Osteocyte (in vitro differentiated cells): Measurements from ENCODE around the gene POTEG. TPM values are rescaled to one million over a fixed set of nuclear protein-coding genes. Genes with fewer than 3 reads are reported as not detected.
"Not testable (repeated sequence)": the region's sequence is repeated elsewhere in the genome, so short reads cannot be mapped to it uniquely, and the experiment has no call there.

Experiments
- DNase-seq: peaks from one replicate; pipeline ENCODE4 v3.0.0; 2021; ENCODE audit warnings: mixed read lengths; ENCODE audit not compliant: unreplicated experiment; ENCODE audit errors: extremely low spot score
- H3K27ac Mint-ChIP-seq: one replicate; pipeline ENCODE4 v1.8.0; 2021; ENCODE audit warnings: mild to moderate bottlenecking, mixed read lengths; ENCODE audit not compliant: unreplicated experiment
- H3K27me3 Mint-ChIP-seq: one replicate; pipeline ENCODE4 v1.8.0; 2021; ENCODE audit warnings: mixed read lengths; ENCODE audit not compliant: unreplicated experiment
- H3K36me3 Mint-ChIP-seq: one replicate; pipeline ENCODE4 v1.8.0; 2021; ENCODE audit warnings: mixed read lengths; ENCODE audit not compliant: unreplicated experiment
- H3K4me1 Mint-ChIP-seq: one replicate; pipeline ENCODE4 v1.8.0; 2021; ENCODE audit warnings: mixed read lengths; ENCODE audit not compliant: unreplicated experiment
- H3K4me3 Mint-ChIP-seq: one replicate; pipeline ENCODE4 v1.8.0; 2021; ENCODE audit warnings: mild to moderate bottlenecking, moderate library complexity, mixed read lengths; ENCODE audit not compliant: unreplicated experiment
- H3K9me3 Mint-ChIP-seq: one replicate; pipeline ENCODE4 v1.8.0; 2021; ENCODE audit warnings: mixed read lengths; ENCODE audit not compliant: unreplicated experiment
- long read RNA-seq: library from polyadenylated mRNA; unstranded; transcript quantifications from one replicate; pipeline ENCODE4 v2.0.0, GENCODE V29; 2021
- total RNA-seq: library from RNA; stranded (reverse); gene quantifications from 2 replicates; pipeline ENCODE4 v1.2.1, GENCODE V29; 2021

The POTEG gene
- not detected in 2 replicates for total RNA-seq
- long read RNA-seq = 0 reads

DNA sequence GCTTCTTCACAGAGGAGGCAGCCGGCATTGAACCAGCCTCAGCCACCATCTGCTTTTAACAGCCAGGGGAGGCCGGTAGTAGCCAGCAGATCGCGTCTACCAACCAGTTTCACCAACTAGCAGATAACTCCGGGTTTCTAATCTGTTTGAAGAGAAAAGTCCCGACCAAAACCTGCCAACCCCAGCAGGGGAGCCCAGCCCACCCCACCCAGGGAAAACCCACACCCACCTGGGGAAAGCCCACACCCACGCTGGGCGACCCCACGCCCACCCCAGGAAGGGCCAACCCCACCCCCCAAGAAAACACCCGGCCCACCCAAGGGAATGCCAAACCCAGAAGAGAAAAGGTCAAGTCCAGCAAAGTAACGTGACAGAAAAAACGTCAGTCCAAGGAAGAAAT, at the start of gene POTEG:
TSS of gene POTEG (minus strand) at position 101 of the 400 bp plus-strand sequence. CDS start at position 49, 52 bp downstream.
- H3K27me3 Mint-ChIP-seq, H3K4me1 Mint-ChIP-seq, H3K9me3 Mint-ChIP-seq, H3K36me3 Mint-ChIP-seq, H3K27ac Mint-ChIP-seq, DNase-seq, H3K4me3 Mint-ChIP-seq: not testable (repeated sequence)

DNA sequence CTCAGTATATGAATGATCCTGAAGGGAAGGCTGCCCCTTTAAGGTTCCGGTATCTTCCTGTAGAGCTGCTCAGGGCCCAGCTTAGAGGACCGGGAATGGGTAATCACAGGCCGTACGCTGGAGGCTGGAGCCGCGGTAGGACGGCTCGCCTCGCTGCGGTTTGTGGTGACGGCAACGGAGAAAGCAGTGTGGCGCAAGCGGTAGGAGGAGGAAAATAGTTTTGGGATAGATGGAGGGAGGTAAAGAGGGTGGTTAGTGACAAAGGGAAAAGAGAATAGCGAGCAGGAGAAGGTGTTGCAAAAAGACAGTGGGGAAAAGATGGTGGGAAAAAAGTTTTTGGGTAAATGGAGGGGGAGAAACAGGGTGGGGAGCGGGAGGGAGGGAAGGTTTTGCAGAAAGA, 48.0 kb upstream of the POTEG start:
- not testable (repeated sequence) for H3K27ac Mint-ChIP-seq, H3K27me3 Mint-ChIP-seq, DNase-seq, H3K9me3 Mint-ChIP-seq, H3K4me3 Mint-ChIP-seq, H3K4me1 Mint-ChIP-seq, H3K36me3 Mint-ChIP-seq

DNA sequence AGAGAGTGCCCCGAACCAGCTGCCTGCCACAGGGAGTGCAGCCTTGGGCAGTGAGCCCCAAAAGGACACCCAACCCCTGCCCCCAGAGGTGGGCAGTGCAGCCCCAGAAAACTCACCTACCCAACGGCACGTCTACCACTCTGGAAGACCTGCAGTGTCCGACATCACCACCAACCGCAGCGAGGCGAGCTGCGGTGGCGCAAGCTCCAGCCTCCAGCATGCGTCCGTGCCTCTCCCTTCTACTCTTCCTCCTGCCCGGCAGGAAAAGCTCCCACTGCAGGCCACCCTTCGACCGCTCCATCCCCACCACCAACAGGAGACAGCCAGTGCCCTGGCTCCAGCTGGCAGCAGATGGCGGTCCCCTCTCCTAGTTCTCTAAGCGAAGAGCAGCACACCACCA, 47.3 kb upstream of the POTEG start:
- H3K4me1 Mint-ChIP-seq, H3K4me3 Mint-ChIP-seq, H3K36me3 Mint-ChIP-seq, H3K27ac Mint-ChIP-seq, H3K27me3 Mint-ChIP-seq, H3K9me3 Mint-ChIP-seq, DNase-seq: not testable (repeated sequence)

DNA sequence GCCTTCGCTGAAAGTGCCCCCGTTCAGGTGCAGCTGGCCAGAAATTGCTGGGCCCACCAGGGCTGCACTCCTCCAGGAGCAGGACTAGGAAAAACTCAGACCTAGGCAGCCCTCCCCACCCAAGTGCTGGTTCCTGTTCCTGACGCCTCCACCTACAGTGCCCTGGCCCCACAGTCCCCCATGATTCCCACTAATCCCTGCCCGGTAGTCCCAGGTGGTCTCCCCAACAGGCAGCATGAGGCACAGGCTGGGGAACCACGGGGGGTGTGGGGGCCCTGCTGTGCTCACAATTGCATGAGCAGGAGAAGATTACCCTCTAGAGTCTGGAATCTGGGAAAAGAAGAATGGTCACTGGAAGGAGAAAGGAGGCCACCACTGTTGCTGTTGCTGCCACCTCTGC, 46.4 kb upstream of the POTEG start:
- H3K27ac Mint-ChIP-seq, H3K4me3 Mint-ChIP-seq, H3K27me3 Mint-ChIP-seq, H3K36me3 Mint-ChIP-seq, H3K4me1 Mint-ChIP-seq, DNase-seq, H3K9me3 Mint-ChIP-seq: not testable (repeated sequence)

DNA sequence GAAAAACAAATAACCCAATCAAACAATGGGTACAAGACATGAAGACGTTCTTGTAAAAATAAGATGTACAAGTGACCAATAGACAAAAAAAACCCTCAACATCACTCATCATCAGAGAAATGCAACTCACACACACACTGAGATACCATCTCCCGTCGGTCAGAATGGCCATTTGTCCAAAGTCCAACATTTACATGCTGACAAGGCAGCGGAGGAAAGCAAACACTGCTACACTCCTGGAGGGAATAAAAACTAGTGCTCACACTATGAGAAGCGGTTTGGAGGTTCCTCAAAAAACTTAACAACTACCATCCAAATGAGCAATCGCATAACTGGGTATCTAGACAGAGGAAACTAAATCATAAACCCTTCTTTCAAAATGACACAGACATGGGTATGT, 11.6 kb upstream of the POTEG start:
- not testable (repeated sequence) for H3K27me3 Mint-ChIP-seq, H3K4me1 Mint-ChIP-seq, H3K27ac Mint-ChIP-seq, H3K36me3 Mint-ChIP-seq, DNase-seq, H3K4me3 Mint-ChIP-seq, H3K9me3 Mint-ChIP-seq

DNA sequence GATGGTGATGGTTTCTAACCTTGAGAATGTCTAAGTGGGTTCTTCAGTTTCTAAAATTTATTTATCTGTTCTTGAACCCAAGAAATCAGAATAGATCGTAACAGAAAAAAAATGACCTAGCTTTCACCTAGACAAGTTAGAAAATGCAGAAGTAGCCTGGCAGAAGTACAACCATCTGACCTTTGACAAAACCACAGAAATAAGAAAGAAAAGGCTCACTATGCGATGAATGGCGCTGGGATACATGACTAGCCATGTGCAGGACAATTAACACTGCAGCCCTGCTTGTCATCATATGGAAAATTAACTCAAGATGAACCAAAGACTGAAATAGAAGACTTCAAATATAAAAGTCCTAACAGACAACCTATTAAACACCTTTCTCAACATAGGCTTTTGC, 5.7 kb upstream of the POTEG start:
- H3K4me1 Mint-ChIP-seq, DNase-seq, H3K4me3 Mint-ChIP-seq, H3K27me3 Mint-ChIP-seq, H3K27ac Mint-ChIP-seq, H3K36me3 Mint-ChIP-seq, H3K9me3 Mint-ChIP-seq: not testable (repeated sequence)

DNA sequence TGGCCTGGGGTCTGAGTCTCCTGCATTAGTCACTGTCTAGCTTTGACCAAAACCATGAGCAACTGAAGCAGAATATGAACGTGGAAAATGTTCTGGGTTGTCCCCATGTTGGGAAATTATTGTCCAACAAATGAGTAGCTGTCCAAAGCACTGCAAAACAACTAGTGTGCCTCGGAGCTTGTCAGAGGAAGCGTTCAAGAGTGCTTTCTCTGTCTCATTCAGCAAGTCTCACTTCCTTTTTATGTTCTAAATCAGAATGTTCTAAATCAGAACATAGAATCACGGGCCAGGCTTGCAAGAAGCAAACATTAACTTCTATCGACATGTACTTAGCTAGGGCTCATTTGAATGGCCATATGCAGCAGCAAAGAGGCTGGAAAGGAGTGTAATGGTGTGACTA, 5.1 kb upstream of the POTEG start:
- not testable (repeated sequence) for H3K4me3 Mint-ChIP-seq, H3K27ac Mint-ChIP-seq, H3K4me1 Mint-ChIP-seq, H3K36me3 Mint-ChIP-seq, H3K27me3 Mint-ChIP-seq, DNase-seq, H3K9me3 Mint-ChIP-seq

DNA sequence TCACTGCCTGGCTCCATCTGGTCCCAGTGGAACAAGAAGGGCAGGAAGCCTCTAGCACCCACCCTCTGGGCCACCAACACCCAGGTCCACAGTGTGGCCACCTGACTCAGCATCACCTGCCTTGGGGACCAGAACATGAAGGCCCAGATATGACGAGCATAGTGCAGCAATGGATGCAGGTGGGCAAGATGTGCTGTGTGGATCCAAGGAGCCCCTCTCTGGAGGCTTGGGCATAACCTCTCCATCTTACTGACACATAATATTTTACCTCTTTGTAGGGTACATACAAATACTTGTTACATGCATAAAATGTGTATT, 2.9 kb upstream of the POTEG start:
- H3K27me3 Mint-ChIP-seq, H3K4me3 Mint-ChIP-seq, H3K27ac Mint-ChIP-seq, H3K4me1 Mint-ChIP-seq, H3K9me3 Mint-ChIP-seq, H3K36me3 Mint-ChIP-seq, DNase-seq: not testable (repeated sequence)

DNA sequence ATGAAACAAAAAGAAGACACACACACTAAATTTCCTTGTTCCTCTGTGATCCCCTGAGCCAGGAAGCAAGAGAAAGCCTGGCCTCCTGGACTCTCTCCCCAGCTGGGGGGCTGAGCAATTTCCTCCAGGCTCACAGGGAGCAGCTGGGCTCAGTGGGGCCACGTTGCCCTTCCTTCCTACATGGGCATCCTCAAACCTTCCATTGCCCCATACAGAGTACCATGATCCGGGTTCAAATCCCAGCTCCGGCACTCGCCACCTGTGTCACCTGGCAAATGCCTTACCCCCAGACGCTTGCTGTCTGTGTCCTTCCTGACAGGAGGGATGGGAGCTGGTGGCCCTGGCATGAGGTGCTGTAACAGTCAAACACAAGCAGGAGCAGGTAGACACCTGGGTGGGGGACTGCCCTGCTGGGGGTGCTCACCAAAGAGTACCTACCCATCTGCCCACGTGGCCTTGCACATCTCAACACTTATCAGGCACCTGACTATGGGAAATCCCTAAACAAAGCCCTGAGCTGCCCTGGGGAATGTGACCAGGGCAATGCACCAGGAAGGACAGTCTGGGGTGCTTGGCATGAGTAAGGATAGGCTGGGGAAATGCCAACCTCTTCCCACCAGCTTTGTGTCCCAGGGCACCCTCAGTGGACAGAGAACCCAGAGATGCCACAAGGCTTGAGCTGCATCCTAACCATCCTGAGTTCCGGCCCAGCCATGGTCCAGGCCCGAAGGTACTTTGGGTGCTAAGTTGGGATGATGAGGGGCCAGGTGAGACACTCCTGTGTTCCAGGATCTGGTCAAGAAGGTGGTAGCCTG, 2.4 kb upstream of the POTEG start:
- H3K36me3 Mint-ChIP-seq, H3K4me1 Mint-ChIP-seq, H3K4me3 Mint-ChIP-seq, H3K27me3 Mint-ChIP-seq, H3K27ac Mint-ChIP-seq, H3K9me3 Mint-ChIP-seq, DNase-seq: not testable (repeated sequence)

DNA sequence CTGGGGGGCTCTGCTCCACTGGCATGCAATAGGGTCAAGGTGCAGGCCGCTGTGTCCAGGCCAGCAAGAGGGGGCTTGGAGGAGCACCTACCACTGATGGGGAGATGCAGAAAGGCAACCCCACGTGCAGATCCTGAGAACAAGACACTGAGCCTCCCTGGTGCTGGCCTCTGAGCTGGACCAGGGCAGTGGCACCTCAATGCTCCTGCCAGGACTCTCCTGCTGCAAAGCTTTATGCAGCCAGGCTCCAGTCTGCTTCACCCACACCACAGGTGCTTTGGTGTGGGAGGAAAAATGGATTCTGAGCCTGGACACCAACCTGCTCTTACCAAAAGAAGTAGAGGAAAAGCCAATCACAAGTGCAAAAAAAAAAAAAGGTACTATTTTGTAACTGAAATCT, 1.7 kb upstream of the POTEG start:
- H3K4me1 Mint-ChIP-seq, H3K27me3 Mint-ChIP-seq, DNase-seq, H3K36me3 Mint-ChIP-seq, H3K4me3 Mint-ChIP-seq, H3K27ac Mint-ChIP-seq, H3K9me3 Mint-ChIP-seq: not testable (repeated sequence)

DNA sequence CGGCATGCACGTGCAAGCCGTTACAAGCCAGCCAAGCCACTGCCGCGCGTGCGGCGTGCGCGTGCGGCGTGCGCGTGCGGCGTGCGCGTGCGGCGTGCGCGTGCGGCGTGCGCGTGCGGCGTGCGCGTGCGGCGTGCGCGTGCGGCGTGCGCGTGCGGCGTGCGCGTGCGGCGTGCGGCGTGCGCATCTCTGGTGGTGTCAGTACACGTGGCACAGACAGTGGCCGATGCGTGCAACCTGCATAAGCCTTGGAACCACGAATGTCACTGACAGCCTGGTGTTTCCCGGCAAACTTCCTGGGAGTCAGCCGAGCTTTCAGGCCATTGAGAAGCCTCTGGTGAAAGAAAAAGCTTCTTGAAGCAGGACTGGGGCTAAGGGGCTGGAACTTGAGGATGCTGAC, 750 bp upstream of the POTEG start:
- H3K36me3 Mint-ChIP-seq, H3K27me3 Mint-ChIP-seq, H3K4me3 Mint-ChIP-seq, H3K4me1 Mint-ChIP-seq, H3K27ac Mint-ChIP-seq, H3K9me3 Mint-ChIP-seq: not testable (repeated sequence)
- peak; percentile 82 for DNase-seq

DNA sequence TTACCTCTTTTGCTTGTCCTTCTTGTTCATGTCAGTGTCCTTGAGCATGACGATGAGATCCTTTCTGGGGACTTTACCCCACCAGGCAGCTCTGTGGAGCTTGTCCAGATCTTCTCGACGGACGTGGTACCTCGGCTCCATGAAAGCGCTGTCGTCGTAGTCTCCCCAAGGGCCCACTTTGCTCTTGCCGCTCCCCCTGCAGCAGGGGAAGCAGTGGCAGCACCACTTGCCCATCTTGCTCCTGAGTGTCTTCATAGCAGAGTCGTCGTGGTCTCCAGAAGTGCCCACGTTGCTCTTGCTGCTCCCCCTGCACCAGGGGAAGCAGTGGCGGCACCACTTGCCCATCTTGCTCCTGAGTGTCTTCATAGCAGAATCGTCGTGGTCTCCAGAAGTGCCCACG, 376 bp downstream of the POTEG start:
- H3K4me3 Mint-ChIP-seq, H3K9me3 Mint-ChIP-seq, DNase-seq, H3K36me3 Mint-ChIP-seq, H3K27ac Mint-ChIP-seq, H3K4me1 Mint-ChIP-seq, H3K27me3 Mint-ChIP-seq: not testable (repeated sequence)

DNA sequence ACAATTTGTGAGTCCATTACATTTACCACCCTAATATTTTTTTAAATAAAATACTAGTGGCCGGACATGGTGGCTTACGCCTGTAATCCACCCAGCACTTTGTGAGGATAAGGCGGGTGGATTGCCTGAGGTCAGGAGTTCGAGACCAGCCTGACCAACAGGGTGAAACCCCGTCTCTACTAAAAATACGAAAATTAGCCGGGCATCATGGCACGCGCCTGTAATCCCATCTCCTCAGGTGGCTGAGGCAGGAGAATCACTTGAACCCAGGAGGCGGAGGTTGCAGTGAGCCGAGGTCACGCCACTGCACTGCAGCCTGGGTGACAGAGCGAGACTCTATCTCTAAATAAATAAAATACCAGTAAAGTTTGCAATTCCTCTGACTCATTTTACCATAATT, 25.6 kb downstream of the POTEG start:
- not testable (repeated sequence) for H3K27me3 Mint-ChIP-seq, H3K4me1 Mint-ChIP-seq, H3K36me3 Mint-ChIP-seq, DNase-seq, H3K27ac Mint-ChIP-seq, H3K9me3 Mint-ChIP-seq, H3K4me3 Mint-ChIP-seq
